Smooth muscle cell (in vitro differentiated cells): ENCODE data around the gene AGFG1. TPM values are rescaled to one million over a fixed set of nuclear protein-coding genes. Genes with fewer than 3 reads are reported as not detected.

ENCODE experiments used
- DNase-seq: peaks from one replicate; lab custom pipeline; 2025; ENCODE audit not compliant: unreplicated experiment; lab: John Stamatoyannopoulos, UW
- H2AFZ ChIP-seq: fragments of 200-600 bp; sonication (generic); 2 replicates; pipeline ENCODE4 v1.6.0; 2016; ENCODE audit warnings: antibody characterized with exemption, low read depth, mild to moderate bottlenecking
- H3F3A ChIP-seq: fragments of 200-600 bp; sonication (generic); 2 replicates; pipeline ENCODE4 v1.6.0; 2017; ENCODE audit warnings: antibody characterized with exemption, low read depth
- H3K27ac ChIP-seq: fragments of 200-600 bp; sonication (generic); 2 replicates; pipeline ENCODE4 v1.5.1; 2016; ENCODE audit warnings: low read depth, mild to moderate bottlenecking
- H3K27me3 ChIP-seq: fragments of 200-600 bp; sonication (generic); 2 replicates; pipeline ENCODE4 v1.6.1; 2016; ENCODE audit warnings: low read depth, mild to moderate bottlenecking
- H3K36me3 ChIP-seq: fragments of 200-600 bp; sonication (generic); 2 replicates; pipeline ENCODE4 v1.5.1; 2016; ENCODE audit warnings: low read depth
- H3K4me1 ChIP-seq: fragments of 200-600 bp; sonication (generic); 2 replicates; pipeline ENCODE4 v1.5.1; 2016; ENCODE audit warnings: low read depth
- H3K4me2 ChIP-seq: fragments of 200-600 bp; sonication (generic); 2 replicates; pipeline ENCODE4 v1.6.0; 2016; ENCODE audit warnings: mild to moderate bottlenecking
- H3K4me3 ChIP-seq: fragments of 200-600 bp; sonication (generic); 2 replicates; pipeline ENCODE4 v1.5.1; 2016; ENCODE audit warnings: mild to moderate bottlenecking
- H3K79me2 ChIP-seq: fragments of 200-600 bp; sonication (generic); 2 replicates; pipeline ENCODE4 v1.6.0; 2016; ENCODE audit warnings: low read depth, mild to moderate bottlenecking
- H3K9ac ChIP-seq: fragments of 200-600 bp; sonication (generic); 2 replicates; pipeline ENCODE4 v1.6.0; 2016; ENCODE audit warnings: low read depth
- H3K9me3 ChIP-seq: fragments of 200-600 bp; sonication (generic); replicated peaks from 2 replicates; pipeline ENCODE4 v1.5.1; 2016; ENCODE audit warnings: low read depth
- H4K20me1 ChIP-seq: fragments of 200-600 bp; sonication (generic); 2 replicates; pipeline ENCODE4 v1.6.0; 2016; ENCODE audit warnings: low read depth
- WGBS: methylation state at CpG from one replicate; pipeline ENCODE4 v1.1.7; 2016; ENCODE audit warnings: low lambda C conversion rate; 5-methylcytosine and 5-hydroxymethylcytosine counted together
- polyA plus RNA-seq: library from polyadenylated mRNA; unstranded; fragments of >200 nt; fragmentation: Nextera tagmentation; extraction: Ambion mirVana; gene quantifications from 2 replicates; pipeline ENCODE4 v1.2.1, GENCODE V29; 2016
- total RNA-seq: library from RNA; depleted of rRNA; stranded (reverse); fragments of >200 nt; gene quantifications from 2 replicates; pipeline ENCODE4 v1.2.3, GENCODE V29; 2014
- TF ChIP-seq, protein P1 (sequence below): fragments of 200-600 bp; sonication (generic); IDR thresholded peaks from 2 replicates; pipeline ENCODE4 v1.5.1; 2017; ENCODE audit warnings: borderline replicate concordance, mild to moderate bottlenecking, antibody characterized with exemption; ENCODE audit not compliant: insufficient read depth, poor library complexity, severe bottlenecking

The AGFG1 gene, protein sequence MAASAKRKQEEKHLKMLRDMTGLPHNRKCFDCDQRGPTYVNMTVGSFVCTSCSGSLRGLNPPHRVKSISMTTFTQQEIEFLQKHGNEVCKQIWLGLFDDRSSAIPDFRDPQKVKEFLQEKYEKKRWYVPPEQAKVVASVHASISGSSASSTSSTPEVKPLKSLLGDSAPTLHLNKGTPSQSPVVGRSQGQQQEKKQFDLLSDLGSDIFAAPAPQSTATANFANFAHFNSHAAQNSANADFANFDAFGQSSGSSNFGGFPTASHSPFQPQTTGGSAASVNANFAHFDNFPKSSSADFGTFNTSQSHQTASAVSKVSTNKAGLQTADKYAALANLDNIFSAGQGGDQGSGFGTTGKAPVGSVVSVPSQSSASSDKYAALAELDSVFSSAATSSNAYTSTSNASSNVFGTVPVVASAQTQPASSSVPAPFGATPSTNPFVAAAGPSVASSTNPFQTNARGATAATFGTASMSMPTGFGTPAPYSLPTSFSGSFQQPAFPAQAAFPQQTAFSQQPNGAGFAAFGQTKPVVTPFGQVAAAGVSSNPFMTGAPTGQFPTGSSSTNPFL
- 127 and 143 TPM in 2 replicates for total RNA-seq
- 60.5 and 61.1 TPM in 2 replicates for polyA plus RNA-seq

DNA sequence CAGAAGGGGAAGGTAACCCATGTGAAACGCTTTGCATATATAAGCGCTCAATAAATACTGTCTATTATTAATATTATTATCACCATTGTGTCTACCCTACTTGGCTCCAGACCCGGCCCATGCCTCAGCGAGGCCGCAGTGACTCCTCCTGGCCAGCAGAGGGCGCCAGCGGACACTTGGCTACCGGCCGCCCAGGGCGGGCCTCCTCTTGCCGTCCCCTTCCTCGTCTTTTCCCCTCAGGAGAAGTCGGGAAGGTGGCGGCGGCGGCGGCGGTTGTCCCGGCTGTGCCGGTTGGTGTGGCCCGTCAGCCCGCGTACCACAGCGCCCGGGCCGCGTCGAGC is at the start of gene AGFG1:
Gene AGFG1 (plus strand): TSS at position 233 of the 341 bp plus-strand sequence. CDS start 266 bp downstream, outside the sequence.
- Histone ChIP-seq H3K4me1 (peaks cover 19% of the 10 kb centered on the region), H3F3A (peaks cover 9% of the 10 kb centered on the region), H4K20me1 (peaks cover 45% of the 10 kb centered on the region), H3K27ac (peak within 1 kb of the TSS; percentile 89), H3K4me3 (peak within 1 kb of the TSS; percentile 99), H2AFZ (peak within 1 kb of the TSS; percentile 44), H3K9me3 (no peaks in the 10 kb centered on the region), H3K9ac (peak within 1 kb of the TSS; percentile 97), H3K36me3 (no peaks in the 10 kb centered on the region), H3K27me3 (no peaks in the 10 kb centered on the region), H3K4me2 (peak within 1 kb of the TSS; percentile 97), H3K79me2 (peaks cover 47% of the 10 kb centered on the region)
- TF ChIP-seq, protein P1, sequence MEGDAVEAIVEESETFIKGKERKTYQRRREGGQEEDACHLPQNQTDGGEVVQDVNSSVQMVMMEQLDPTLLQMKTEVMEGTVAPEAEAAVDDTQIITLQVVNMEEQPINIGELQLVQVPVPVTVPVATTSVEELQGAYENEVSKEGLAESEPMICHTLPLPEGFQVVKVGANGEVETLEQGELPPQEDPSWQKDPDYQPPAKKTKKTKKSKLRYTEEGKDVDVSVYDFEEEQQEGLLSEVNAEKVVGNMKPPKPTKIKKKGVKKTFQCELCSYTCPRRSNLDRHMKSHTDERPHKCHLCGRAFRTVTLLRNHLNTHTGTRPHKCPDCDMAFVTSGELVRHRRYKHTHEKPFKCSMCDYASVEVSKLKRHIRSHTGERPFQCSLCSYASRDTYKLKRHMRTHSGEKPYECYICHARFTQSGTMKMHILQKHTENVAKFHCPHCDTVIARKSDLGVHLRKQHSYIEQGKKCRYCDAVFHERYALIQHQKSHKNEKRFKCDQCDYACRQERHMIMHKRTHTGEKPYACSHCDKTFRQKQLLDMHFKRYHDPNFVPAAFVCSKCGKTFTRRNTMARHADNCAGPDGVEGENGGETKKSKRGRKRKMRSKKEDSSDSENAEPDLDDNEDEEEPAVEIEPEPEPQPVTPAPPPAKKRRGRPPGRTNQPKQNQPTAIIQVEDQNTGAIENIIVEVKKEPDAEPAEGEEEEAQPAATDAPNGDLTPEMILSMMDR: peak; percentile 99
- under 1% methylated on average over 28 of the region's 28 CpGs for WGBS
- peak; percentile 61 for DNase-seq

DNA sequence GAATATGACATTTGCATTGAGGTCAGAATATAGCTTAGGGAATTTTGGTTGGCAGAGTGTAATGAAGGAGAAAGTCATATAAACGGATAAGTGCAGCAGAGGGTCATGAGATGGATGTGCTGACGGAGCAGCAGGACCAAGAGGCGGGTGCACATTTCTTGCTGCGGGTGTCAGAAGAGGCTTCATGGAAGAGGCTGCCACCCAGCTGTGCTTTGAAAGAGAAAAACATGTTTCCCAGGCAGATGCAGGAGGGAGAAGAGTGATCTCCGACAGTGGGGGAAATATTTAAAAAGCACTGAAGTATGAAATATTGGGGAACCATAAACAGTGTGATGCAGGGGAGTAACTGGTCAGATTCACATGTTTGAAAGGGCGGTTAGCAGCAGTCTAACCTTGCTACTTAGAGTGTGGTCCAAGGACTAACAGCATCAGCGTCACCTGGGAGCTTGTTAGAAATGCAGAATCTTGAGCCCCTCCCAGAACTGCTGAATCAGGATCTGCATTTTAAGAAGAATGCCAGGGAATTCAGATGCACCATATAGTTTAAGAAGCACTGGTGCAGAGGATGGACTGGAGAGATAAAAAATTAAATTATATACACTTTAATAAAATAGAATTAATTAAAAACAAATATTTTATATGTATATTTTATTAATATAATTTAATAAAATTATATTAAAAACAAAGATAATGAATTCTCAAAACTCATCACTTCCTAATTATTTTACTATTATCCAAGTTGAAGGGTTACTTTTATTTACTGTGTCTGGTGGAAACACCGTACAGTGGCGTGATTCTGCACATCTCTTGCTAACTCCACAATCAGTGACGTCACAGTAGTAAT is 48.1 kb upstream of the AGFG1 start:
- TF ChIP-seq, protein P1: no peak
- no peak overlapping the region for H3K27ac ChIP-seq
- no peak overlapping the region for H3K4me2 ChIP-seq
- no peaks in the 10 kb centered on the region for H3K36me3 ChIP-seq
- no peaks in the 10 kb centered on the region for H3K9me3 ChIP-seq
- H4K20me1 ChIP-seq: no peaks in the 10 kb centered on the region
- no peak overlapping the region for H3K4me3 ChIP-seq
- H2AFZ ChIP-seq: no peak overlapping the region
- H3K9ac ChIP-seq: no peak overlapping the region
- H3K4me1 ChIP-seq: no peaks in the 10 kb centered on the region
- no peak for DNase-seq
- no peaks in the 10 kb centered on the region for H3K79me2 ChIP-seq
- H3K27me3 ChIP-seq: no peaks in the 10 kb centered on the region
- no peaks in the 10 kb centered on the region for H3F3A ChIP-seq
- 88% methylated on average over 10 of the region's 10 CpGs for WGBS

DNA sequence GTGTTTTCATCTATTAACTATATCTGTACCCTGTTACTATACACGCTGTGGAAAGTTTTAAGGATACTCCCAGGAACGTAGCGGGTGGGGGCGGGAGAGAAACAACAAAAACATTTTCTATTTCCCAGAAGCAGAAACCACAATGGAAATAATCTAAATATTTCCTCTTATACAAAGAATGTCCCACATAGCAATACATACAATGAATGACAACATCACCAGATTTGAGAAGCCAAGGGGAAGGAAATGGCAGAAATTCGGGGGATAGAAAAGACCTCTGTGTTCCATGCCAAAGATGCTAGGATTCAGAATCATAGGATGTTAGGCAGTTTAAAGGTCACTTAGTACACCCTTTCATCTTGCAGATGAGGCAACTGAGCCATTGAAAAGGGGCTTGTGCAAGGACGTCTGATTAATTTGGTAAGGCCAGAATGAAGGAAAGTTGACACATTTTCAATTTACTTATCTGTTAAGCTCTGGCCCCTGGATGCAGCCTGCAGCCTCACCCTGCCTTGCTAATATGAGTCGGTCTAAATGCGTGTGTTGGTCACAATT is 43.1 kb upstream of the AGFG1 start:
- H3K36me3 ChIP-seq: no peaks in the 10 kb centered on the region
- TF ChIP-seq, protein P1: no peak
- H3K4me2 ChIP-seq: no peak overlapping the region
- no peak overlapping the region for H3K4me3 ChIP-seq
- WGBS: 85% methylated on average over 8 of the region's 8 CpGs
- H3K79me2 ChIP-seq: no peaks in the 10 kb centered on the region
- no peaks in the 10 kb centered on the region for H4K20me1 ChIP-seq
- no peaks in the 10 kb centered on the region for H3K27me3 ChIP-seq
- H3K9ac ChIP-seq: no peak overlapping the region
- no peaks in the 10 kb centered on the region for H3F3A ChIP-seq
- no peaks in the 10 kb centered on the region for H3K4me1 ChIP-seq
- no peaks in the 10 kb centered on the region for H3K9me3 ChIP-seq
- H3K27ac ChIP-seq: no peak overlapping the region
- no peak overlapping the region for H2AFZ ChIP-seq
- DNase-seq: no peak
